ENCODE data around the gene PRRT2.

GRCh38 chr16:29852654-29853053, 40.7 kb downstream of the PRRT2 start:
- TF ChIP-seq EP300 (IDR thresholded peaks at IDR 0.05; ENCODE audit: low read depth) (no peak), POLR2AphosphoS5 (IDR thresholded peaks at IDR 0.05) (peak; percentile 32 to 46 (median 45))

Data from transverse colon (tissue), 3 donors.